Measurements from ENCODE around the gene MAP7D2.

The MAP7D2 gene

GRCh38 chrX:20071511-20072079 lies 45.1 kb downstream of the MAP7D2 start:
- H3K4me1 Mint-ChIP-seq = peaks cover 7% of the 10 kb centered on the region
- H3K27me3 Mint-ChIP-seq = no peaks in the 10 kb centered on the region
- no peaks in the 10 kb centered on the region for H3K36me3 Mint-ChIP-seq
- no peak for ATAC-seq (ENCODE audit: low read depth)
- no peak overlapping the region for H3K27ac Mint-ChIP-seq
- no peak for DNase-seq (ENCODE audit: low spot score in 2 of 2)
- no peak overlapping the region for H3K4me3 Mint-ChIP-seq
- H3K9me3 Mint-ChIP-seq = no peaks in the 10 kb centered on the region

GRCh38 chrX:20067709-20068561 lies 48.8 kb downstream of the MAP7D2 start:
- Mint-ChIP-seq H3K27ac (no peak overlapping the region), H3K4me1 (peaks cover 4% of the 10 kb centered on the region), H3K27me3 (no peaks in the 10 kb centered on the region), H3K4me3 (no peak overlapping the region), H3K36me3 (no peaks in the 10 kb centered on the region), H3K9me3 (no peaks in the 10 kb centered on the region)
- DNase-seq (ENCODE audit: low spot score in 2 of 2) (no peak), ATAC-seq (ENCODE audit: low read depth) (no peak)

DNA sequence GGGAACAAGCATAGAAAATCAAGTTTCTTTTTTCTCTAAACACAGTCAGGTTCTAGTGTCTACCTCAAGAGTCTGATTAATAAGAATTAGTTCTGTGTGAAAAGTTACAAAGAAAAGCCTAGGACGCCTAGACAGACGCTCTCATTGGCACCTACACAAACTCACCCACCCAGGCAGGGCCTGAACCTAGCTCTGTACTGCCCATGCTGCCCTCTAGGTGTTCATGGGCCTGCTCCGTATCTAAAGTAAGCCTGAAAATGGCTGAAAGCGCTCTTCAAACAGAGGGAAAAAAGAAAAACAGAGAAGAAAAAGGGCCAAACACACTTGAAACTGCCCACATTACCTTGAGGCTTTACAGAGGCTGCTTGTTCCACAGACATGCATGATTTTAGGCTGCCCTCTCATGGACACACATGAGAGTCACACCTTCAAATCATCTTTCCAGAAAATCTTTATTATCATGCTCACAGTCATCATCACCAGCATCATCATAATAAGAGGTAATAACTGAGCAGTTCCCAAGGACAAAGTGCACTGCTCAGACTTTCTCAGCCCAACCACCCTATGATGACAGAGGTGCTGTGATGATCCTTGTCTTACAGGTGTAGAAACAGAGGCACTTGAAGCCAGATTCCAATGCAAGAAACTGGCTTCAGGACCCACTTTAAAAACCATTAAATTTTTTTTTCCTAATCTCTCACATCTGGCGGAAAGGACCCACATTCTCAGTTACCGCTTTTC lies 49.6 kb downstream of the MAP7D2 start:
- Mint-ChIP-seq H3K36me3 (no peaks in the 10 kb centered on the region), H3K27ac (no peak overlapping the region), H3K27me3 (no peaks in the 10 kb centered on the region), H3K4me3 (no peak overlapping the region), H3K9me3 (no peaks in the 10 kb centered on the region), H3K4me1 (peaks cover 4% of the 10 kb centered on the region)
- ATAC-seq (ENCODE audit: low read depth) (peak; percentile 71), DNase-seq (ENCODE audit: low spot score in 2 of 2) (peak in 1 of 2 donors; percentile 25)

DNA sequence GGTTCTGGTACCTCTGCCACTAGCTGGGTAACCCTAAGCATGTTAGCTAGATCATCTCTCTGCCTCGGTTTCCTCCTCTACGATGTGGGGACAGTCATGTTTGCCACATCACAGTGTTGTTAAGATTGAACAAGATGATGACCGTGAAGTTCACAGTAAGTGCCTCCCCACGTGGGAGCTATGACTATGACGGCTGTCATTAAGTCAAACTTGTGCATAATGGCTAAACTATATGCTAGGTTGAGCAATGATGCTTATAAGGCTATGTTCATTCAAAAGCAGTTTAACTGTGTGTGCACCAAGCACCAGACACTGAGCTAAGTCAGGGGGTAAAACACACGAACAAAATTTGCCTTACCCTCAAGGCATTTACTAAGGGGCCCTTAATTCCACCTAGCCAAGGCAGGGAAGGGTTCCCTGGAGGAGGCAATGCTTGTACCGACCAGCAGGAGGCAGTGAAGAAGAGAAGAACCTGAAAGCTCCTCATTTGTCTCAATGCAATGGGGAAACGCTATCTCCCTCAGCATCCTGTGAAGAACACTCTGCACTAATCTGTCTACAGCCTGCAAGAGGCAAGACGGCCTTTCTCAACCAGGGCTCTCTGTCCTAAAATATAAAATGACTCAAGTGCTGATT lies 52.9 kb downstream of the MAP7D2 start:
- Mint-ChIP-seq H3K27me3 (no peaks in the 10 kb centered on the region), H3K4me3 (no peak overlapping the region), H3K9me3 (no peaks in the 10 kb centered on the region), H3K27ac (peak overlapping the region; percentile 45), H3K36me3 (no peaks in the 10 kb centered on the region), H3K4me1 (peaks cover 19% of the 10 kb centered on the region)
- ATAC-seq (ENCODE audit: low read depth) (no peak), DNase-seq (ENCODE audit: low spot score in 2 of 2) (no peak)

DNA sequence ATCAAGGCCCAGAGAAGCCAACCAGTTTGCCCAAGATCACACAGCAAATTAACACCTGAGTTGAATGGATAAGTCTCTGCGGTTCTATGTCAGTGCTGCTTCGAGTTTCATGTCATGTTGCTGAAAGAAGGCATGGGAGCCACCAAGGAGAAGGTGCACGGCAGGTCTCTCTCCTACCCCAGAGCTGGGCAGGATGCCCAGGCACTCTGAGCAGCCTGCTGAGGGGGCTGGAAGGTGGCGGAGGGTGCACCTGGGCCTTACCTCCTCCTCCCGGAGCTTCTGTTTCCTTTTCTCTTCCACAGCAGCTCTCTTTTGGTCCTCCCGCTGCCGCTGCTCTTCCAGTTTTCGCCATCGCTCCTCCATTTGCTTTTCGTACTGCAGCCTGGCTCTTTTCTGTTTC lies 53.6 kb downstream of the MAP7D2 start:
- Mint-ChIP-seq H3K4me3 (no peak overlapping the region), H3K27ac (peak overlapping the region; percentile 45), H3K27me3 (no peaks in the 10 kb centered on the region), H3K4me1 (peaks cover 19% of the 10 kb centered on the region), H3K9me3 (no peaks in the 10 kb centered on the region), H3K36me3 (no peaks in the 10 kb centered on the region)
- no peak for DNase-seq (ENCODE audit: low spot score in 2 of 2)
- ATAC-seq (ENCODE audit: low read depth) = no peak

DNA sequence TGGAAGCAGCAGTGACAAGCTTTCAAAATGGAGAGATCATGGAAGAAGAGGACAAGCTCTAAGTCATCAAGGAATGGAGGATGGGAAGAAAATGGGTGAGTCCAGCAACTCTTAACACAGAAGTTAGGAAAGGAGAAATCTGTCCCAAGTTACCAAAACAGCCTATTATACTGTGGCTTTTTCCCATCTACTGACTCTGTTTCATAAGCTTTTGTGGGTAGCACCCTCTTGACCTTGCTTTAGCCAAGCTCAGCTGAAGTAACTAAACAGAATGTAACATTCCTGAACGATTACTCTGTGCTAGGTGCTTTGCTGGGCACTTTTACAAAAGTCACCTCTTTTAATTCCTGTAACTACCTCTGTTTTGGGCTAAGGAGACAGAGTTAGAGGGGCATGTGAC lies 54.9 kb downstream of the MAP7D2 start:
- H3K27ac Mint-ChIP-seq = peak overlapping the region; percentile 97
- ATAC-seq (ENCODE audit: low read depth) (no peak), DNase-seq (ENCODE audit: low spot score in 2 of 2) (no peak)
- no peaks in the 10 kb centered on the region for H3K9me3 Mint-ChIP-seq
- peaks cover 15% of the 10 kb centered on the region for H3K4me1 Mint-ChIP-seq
- H3K36me3 Mint-ChIP-seq = no peaks in the 10 kb centered on the region
- H3K27me3 Mint-ChIP-seq = no peaks in the 10 kb centered on the region
- H3K4me3 Mint-ChIP-seq = no peak overlapping the region

DNA sequence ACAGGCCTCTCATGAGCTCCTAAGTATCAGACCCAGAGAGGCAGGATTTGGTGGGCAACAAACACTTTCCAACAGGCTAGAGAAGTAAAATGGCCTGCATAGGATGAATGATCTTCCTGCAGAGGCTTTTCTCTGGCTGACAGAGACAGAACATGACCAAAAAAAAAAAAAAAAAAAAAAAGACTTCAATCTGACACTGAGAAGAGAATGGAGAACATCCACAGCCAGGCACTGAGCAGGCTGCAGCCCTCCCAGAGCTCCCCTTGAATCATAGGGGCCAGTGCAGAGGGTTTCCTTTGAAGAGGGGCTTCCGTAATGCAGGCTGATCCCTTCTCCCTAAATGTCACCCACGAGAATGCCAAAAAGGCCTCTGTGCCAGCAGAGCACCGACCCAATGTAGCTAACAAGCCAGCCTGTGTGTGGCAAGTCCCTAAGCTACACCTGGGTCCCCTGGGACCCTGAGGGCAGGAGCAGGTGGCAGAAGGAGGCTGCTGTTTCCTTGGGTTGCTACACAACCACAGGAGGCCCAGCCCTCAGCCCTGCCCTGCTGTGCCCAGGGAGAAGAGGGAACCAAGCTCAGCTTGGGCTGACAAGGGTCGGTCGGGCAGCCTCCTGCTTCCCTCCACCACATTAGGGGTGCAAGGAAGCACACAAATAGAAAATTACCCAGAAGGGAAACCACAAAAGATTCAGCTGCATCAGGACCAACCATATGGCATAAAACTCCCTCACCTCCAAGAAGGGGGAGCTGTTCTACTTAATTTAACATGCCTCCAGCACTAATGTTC lies 55.6 kb downstream of the MAP7D2 start:
- ATAC-seq (ENCODE audit: low read depth) (peak; percentile 93), DNase-seq (ENCODE audit: low spot score in 2 of 2) (peak; percentile 61 to 68)
- H3K36me3 Mint-ChIP-seq = no peaks in the 10 kb centered on the region
- peaks cover 15% of the 10 kb centered on the region for H3K4me1 Mint-ChIP-seq
- peak overlapping the region; percentile 17 for H3K4me3 Mint-ChIP-seq
- no peaks in the 10 kb centered on the region for H3K27me3 Mint-ChIP-seq
- H3K27ac Mint-ChIP-seq = peak overlapping the region; percentile 97
- H3K9me3 Mint-ChIP-seq = no peaks in the 10 kb centered on the region

GRCh38 chrX:20059467-20060128 lies 57.1 kb downstream of the MAP7D2 start:
- H3K4me1 Mint-ChIP-seq = peaks cover 15% of the 10 kb centered on the region
- peak overlapping the region; percentile 44 for H3K4me3 Mint-ChIP-seq
- H3K36me3 Mint-ChIP-seq = no peaks in the 10 kb centered on the region
- peak overlapping the region; percentile 97 for H3K27ac Mint-ChIP-seq
- no peaks in the 10 kb centered on the region for H3K9me3 Mint-ChIP-seq
- DNase-seq (ENCODE audit: low spot score in 2 of 2) = no peak
- ATAC-seq (ENCODE audit: low read depth) = no peak
- no peaks in the 10 kb centered on the region for H3K27me3 Mint-ChIP-seq

DNA sequence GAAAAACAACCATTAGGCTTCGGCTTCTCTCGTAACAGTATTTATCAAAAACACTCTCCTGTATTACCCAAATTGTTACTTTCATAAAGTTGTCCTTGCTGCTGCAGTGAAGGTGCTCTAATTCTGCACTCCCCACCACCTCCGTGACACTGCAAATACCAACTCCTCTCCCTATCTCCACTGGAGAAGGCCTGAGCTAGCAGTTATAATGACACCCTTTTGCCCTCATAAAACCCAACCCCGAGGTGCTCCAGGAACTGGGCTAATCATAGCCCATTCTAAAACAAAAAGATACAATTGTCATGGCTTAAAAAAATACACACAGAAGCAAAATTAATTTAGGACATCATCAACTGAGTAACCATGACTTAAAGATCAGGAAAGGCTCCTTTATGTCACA lies 59.2 kb downstream of the MAP7D2 start:
- DNase-seq (ENCODE audit: low spot score in 2 of 2) = no peak
- H3K27me3 Mint-ChIP-seq = no peaks in the 10 kb centered on the region
- H3K27ac Mint-ChIP-seq = no peak overlapping the region
- H3K36me3 Mint-ChIP-seq = no peaks in the 10 kb centered on the region
- no peak overlapping the region for H3K4me3 Mint-ChIP-seq
- ATAC-seq (ENCODE audit: low read depth) = no peak
- H3K9me3 Mint-ChIP-seq = no peaks in the 10 kb centered on the region
- H3K4me1 Mint-ChIP-seq = peaks cover 15% of the 10 kb centered on the region

DNA sequence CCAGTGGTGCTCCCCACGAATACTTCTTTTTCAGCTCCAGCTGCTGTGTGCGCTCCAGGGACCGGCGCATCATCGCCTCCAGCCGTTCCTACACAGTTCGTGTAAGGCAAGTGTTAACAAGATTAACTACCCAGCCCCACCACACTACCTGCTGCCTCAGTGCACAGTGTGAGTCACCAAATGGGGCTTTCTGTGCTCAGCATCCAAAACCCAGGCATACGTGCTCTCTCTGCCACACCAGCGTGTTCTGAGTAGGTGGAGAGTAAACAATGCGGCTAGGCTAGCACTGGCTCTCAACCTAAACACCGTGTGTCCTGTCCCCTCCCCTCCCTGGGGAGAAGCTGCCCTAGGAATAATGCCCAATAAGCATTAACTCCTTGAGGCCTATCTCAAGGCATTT lies 60.0 kb downstream of the MAP7D2 start:
- no peak for DNase-seq (ENCODE audit: low spot score in 2 of 2)
- no peak for ATAC-seq (ENCODE audit: low read depth)
- Mint-ChIP-seq H3K4me1 (peaks cover 14% of the 10 kb centered on the region), H3K36me3 (no peaks in the 10 kb centered on the region), H3K4me3 (no peak overlapping the region), H3K27ac (no peak overlapping the region), H3K27me3 (no peaks in the 10 kb centered on the region), H3K9me3 (no peaks in the 10 kb centered on the region)

DNA sequence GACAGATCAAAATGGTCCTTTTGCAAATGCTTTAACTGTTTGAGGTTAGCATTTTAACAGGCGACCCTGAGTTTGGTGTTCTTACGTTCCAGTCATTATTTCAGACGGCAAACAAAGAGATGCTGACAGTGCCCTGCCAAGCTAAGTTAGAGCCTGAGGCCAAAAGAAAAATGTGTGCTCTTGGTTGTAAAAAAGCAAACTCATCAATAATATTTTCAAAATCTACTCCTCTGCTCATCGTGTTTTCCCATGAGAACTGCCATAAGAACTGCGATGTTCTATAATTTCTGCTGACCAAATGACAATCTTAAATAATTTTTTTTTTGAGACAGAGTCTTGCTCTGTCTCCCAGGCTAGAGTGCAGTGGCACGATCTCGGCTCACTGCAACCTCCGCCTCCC lies 63.2 kb downstream of the MAP7D2 start:
- Mint-ChIP-seq H3K9me3 (no peaks in the 10 kb centered on the region), H3K4me1 (no peaks in the 10 kb centered on the region), H3K4me3 (no peak overlapping the region), H3K27ac (no peak overlapping the region), H3K36me3 (no peaks in the 10 kb centered on the region), H3K27me3 (no peaks in the 10 kb centered on the region)
- no peak for DNase-seq (ENCODE audit: low spot score in 2 of 2)
- no peak for ATAC-seq (ENCODE audit: low read depth)

GRCh38 chrX:20046864-20047263 lies 69.8 kb downstream of the MAP7D2 start:
- no peak for DNase-seq (ENCODE audit: low spot score in 2 of 2)
- Mint-ChIP-seq H3K27ac (no peak overlapping the region), H3K9me3 (no peaks in the 10 kb centered on the region), H3K27me3 (no peaks in the 10 kb centered on the region), H3K36me3 (no peaks in the 10 kb centered on the region), H3K4me1 (no peaks in the 10 kb centered on the region), H3K4me3 (no peak overlapping the region)
- ATAC-seq (ENCODE audit: low read depth) = no peak

DNA sequence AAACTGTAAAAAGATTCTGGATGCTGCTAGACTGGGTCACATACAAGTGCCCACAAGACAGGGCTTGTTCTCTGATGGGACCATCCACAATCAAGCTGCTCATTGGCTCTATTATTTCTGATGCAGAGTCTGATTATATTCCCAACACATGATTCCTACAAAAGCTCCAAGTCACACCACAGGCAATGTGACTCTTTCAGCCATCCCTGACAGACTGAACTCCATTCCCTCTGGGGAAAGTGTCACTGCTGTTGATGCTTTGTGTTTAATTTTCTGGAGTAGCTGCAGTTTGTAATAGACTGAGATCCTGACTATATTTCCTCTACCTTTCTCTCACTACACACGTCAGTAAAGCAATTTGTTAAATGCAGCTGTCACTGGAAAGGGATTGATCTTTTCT lies 70.5 kb downstream of the MAP7D2 start:
- Mint-ChIP-seq H3K9me3 (no peaks in the 10 kb centered on the region), H3K27ac (no peak overlapping the region), H3K27me3 (no peaks in the 10 kb centered on the region), H3K4me3 (no peak overlapping the region), H3K4me1 (no peaks in the 10 kb centered on the region), H3K36me3 (no peaks in the 10 kb centered on the region)
- no peak for ATAC-seq (ENCODE audit: low read depth)
- DNase-seq (ENCODE audit: low spot score in 2 of 2) = no peak
